ENCODE results near the gene SLC12A8. TPM values are rescaled to one million over a fixed set of nuclear protein-coding genes. Genes with fewer than 3 reads are reported as not detected.

Gene SLC12A8
- total and polyA plus RNA-seq, 10 of the 15 experiments (the other 5 are each of a cell fraction or from before 2014, with no cell fraction given): 2.5 to 71.6 (median 50.1) TPM

DNA sequence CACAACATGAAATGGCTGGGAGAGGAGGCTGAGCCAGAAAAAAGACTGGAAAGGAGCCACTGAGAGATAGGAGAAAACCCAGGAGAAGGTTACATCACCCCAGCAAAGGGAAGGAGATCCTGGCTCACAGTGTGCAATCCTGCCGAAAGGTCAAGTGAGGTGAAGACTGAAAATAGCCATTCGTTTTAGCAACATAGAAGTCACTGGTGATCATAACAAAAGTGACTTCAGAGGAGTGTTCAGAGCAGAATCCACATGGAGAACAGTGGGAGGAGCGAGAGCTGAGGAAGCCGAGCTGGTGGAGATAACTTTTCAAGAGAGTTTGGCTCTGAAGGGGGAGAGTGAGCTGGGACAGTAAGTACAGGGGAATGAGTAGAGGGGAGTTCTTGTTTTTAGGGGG lies 151.4 kb downstream of the SLC12A8 start:
- TF ChIP-seq WRNIP1 (IDR thresholded peaks at IDR 0.05; ENCODE audit: borderline replicate concordance, low read depth, low read length): no peak
- no peak for TF ChIP-seq RCOR1 (conservative IDR thresholded peaks at IDR 0.05; ENCODE audit: low read depth, low read length)
- TF ChIP-seq RUNX3 (IDR thresholded peaks at IDR 0.05; ENCODE audit: low read length): no peak
- TF ChIP-seq TARDBP (IDR thresholded peaks at IDR 0.05; ENCODE audit: borderline replicate concordance): no peak
- TF ChIP-seq, protein P1, sequence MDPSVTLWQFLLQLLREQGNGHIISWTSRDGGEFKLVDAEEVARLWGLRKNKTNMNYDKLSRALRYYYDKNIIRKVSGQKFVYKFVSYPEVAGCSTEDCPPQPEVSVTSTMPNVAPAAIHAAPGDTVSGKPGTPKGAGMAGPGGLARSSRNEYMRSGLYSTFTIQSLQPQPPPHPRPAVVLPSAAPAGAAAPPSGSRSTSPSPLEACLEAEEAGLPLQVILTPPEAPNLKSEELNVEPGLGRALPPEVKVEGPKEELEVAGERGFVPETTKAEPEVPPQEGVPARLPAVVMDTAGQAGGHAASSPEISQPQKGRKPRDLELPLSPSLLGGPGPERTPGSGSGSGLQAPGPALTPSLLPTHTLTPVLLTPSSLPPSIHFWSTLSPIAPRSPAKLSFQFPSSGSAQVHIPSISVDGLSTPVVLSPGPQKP (IDR thresholded peaks at IDR 0.05; ENCODE audit: low read depth, low read length): no peak
- Histone ChIP-seq H3K9me3 (replicated peaks; ENCODE audit: control insufficient read depth, insufficient read depth, low read length) (no peaks in the 10 kb centered on the region), H3K4me2 (ENCODE audit: control insufficient read depth, insufficient read depth) (no peak overlapping the region), H3K27ac (ENCODE audit: control insufficient read depth, insufficient read depth) (no peak overlapping the region), H3K9ac (ENCODE audit: control insufficient read depth, insufficient read depth, low read length) (no peak overlapping the region), H2AFZ (ENCODE audit: control insufficient read depth, low read depth, low read length) (no peak overlapping the region), H3K27me3 (replicated peaks in 1 of 2; ENCODE audit: control insufficient read depth in 2 of 2, insufficient read depth in 2 of 2, low read length in 1 of 2) (no peaks in the 10 kb centered on the region; a peak in 2 of 4 replicates), H3K4me3 (no peak overlapping the region), H4K20me1 (ENCODE audit: control insufficient read depth, insufficient read depth) (no peaks in the 10 kb centered on the region), H3K36me3 (ENCODE audit: control insufficient read depth in 2 of 2, insufficient read depth in 2 of 2, low read length in 1 of 2) (no peaks in the 10 kb centered on the region), H3K4me1 (ENCODE audit: control insufficient read depth, insufficient read depth, low read length) (no peaks in the 10 kb centered on the region), H3K79me2 (ENCODE audit: control insufficient read depth, insufficient read depth, low read length) (no peaks in the 10 kb centered on the region)
- intact Hi-C loops (cut with micrococcal nuclease; ENCODE audit: unreplicated experiment): no loop called here
- WGBS (ENCODE audit: insufficient coverage, insufficient replicate concordance, low lambda C conversion rate, missing lambda C conversion rate): 63% methylated on average over 4 of the region's 4 CpGs
- no peak for DNase-seq (ENCODE audit: low read depth, low spot score)
- ChIA-PET SMC1A (ENCODE audit: uncharacterized antibody, unreplicated experiment) (no interaction called here), POLR2A (no interaction called here), CTCF (no interaction called here), RAD21 (ENCODE audit: unreplicated experiment) (no interaction called here)
- no peak for FAIRE-seq
- BruUV-seq (replicated peaks): no TSS peak
- in situ Hi-C loops (cut with MboI): no loop called here
- ATAC-seq: no peak

DNA sequence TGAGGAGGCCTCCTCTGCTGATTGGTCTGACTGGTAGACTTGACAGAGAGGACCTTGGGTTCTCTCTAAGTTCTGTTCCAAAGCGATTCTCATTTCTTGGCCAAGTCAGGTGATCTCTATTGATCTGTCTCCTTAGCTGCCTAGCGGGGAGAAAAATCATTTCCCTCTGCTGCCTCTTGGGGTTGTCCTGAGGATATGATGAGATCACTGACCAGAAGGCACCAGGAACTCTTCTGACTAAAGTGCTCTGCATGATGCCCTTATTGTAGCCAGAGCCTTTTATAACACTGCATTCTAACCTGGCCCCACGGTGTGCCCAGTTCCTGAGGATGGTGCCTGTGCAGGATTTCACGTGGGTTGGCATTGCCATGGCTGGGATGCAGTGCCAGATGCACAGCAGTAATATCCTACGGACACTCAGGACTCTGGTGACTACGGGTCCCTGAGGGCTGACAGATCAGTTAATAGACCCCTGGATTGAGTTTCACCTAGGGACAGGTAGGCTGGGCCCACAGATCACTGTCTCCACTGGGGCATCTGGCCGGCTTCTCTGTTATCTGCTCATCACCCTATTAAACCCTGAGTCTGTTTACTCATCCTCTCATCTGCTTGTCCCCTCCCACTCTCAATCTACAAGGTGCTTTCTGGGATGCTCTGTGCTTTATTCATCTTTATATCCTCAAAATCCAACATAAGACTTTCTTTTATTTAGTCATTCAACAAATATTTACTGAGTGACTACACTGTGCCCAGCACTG lies 152.9 kb downstream of the SLC12A8 start:
- in situ Hi-C loops (cut with MboI): no loop called here
- ChIA-PET SMC1A (ENCODE audit: uncharacterized antibody, unreplicated experiment) (no interaction called here), CTCF (no interaction called here), POLR2A (no interaction called here), RAD21 (ENCODE audit: unreplicated experiment) (no interaction called here)
- intact Hi-C loops (cut with micrococcal nuclease; ENCODE audit: unreplicated experiment): no loop called here
- FAIRE-seq (no peak), DNase-seq (ENCODE audit: low read depth, low spot score) (no peak), ATAC-seq (no peak)
- H3K9ac ChIP-seq (ENCODE audit: control insufficient read depth, insufficient read depth, low read length): no peak overlapping the region
- H3K27me3 ChIP-seq (replicated peaks in 1 of 2; ENCODE audit: control insufficient read depth in 2 of 2, insufficient read depth in 2 of 2, low read length in 1 of 2): no peaks in the 10 kb centered on the region; a peak in 2 of 4 replicates
- peaks cover 8% of the 10 kb centered on the region for H3K79me2 ChIP-seq (ENCODE audit: control insufficient read depth, insufficient read depth, low read length)
- no peaks in the 10 kb centered on the region for H4K20me1 ChIP-seq (ENCODE audit: control insufficient read depth, insufficient read depth)
- H3K4me2 ChIP-seq (ENCODE audit: control insufficient read depth, insufficient read depth): no peak overlapping the region
- no TSS peak for BruUV-seq (replicated peaks)
- H3K36me3 ChIP-seq (ENCODE audit: control insufficient read depth in 2 of 2, insufficient read depth in 2 of 2, low read length in 1 of 2): no peaks in the 10 kb centered on the region
- H3K9me3 ChIP-seq (replicated peaks; ENCODE audit: control insufficient read depth, insufficient read depth, low read length): no peaks in the 10 kb centered on the region
- WGBS (ENCODE audit: insufficient coverage, insufficient replicate concordance, low lambda C conversion rate, missing lambda C conversion rate): 81% methylated on average over 7 of the region's 7 CpGs
- no peak overlapping the region for H2AFZ ChIP-seq (ENCODE audit: control insufficient read depth, low read depth, low read length)
- no peaks in the 10 kb centered on the region for H3K4me1 ChIP-seq (ENCODE audit: control insufficient read depth, insufficient read depth, low read length)
- H3K4me3 ChIP-seq: no peak overlapping the region
- no peak overlapping the region for H3K27ac ChIP-seq (ENCODE audit: control insufficient read depth, insufficient read depth)
- TF ChIP-seq KAT2A (conservative IDR thresholded peaks at IDR 0.05; ENCODE audit: control insufficient read depth, low read depth, low read length): no peak
- TF ChIP-seq ZNF622 (IDR thresholded peaks at IDR 0.05): no peak
- TF ChIP-seq SIN3A (IDR thresholded peaks at IDR 0.05; ENCODE audit: low read depth, low read length): no peak
- no peak for TF ChIP-seq JUND (IDR thresholded peaks at IDR 0.05; ENCODE audit: low read depth, low read length)
- TF ChIP-seq, protein P2, sequence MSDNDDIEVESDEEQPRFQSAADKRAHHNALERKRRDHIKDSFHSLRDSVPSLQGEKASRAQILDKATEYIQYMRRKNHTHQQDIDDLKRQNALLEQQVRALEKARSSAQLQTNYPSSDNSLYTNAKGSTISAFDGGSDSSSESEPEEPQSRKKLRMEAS (IDR thresholded peaks at IDR 0.05; ENCODE audit: low read depth, low read length): no peak
- TF ChIP-seq FOXM1 (IDR thresholded peaks at IDR 0.05; ENCODE audit: low read depth, low read length): no peak
- no peak for TF ChIP-seq EP300 (IDR thresholded peaks at IDR 0.05; ENCODE audit: borderline replicate concordance in 1 of 2, control insufficient read depth in 1 of 2, low read depth in 2 of 2, low read length in 2 of 2)
- no peak for TF ChIP-seq SIX5 (IDR thresholded peaks at IDR 0.05; ENCODE audit: low read depth, low read length, severe bottlenecking)
- TF ChIP-seq, protein P3, sequence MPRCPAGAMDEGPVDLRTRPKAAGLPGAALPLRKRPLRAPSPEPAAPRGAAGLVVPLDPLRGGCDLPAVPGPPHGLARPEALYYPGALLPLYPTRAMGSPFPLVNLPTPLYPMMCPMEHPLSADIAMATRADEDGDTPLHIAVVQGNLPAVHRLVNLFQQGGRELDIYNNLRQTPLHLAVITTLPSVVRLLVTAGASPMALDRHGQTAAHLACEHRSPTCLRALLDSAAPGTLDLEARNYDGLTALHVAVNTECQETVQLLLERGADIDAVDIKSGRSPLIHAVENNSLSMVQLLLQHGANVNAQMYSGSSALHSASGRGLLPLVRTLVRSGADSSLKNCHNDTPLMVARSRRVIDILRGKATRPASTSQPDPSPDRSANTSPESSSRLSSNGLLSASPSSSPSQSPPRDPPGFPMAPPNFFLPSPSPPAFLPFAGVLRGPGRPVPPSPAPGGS (IDR thresholded peaks at IDR 0.05; ENCODE audit: borderline replicate concordance, insufficient read depth, low read depth, low read length, poor library complexity, severe bottlenecking): no peak
- TF ChIP-seq CREM (IDR thresholded peaks at IDR 0.05; ENCODE audit: low read depth): no peak
- no peak for TF ChIP-seq ZSCAN29 (IDR thresholded peaks at IDR 0.05)
